Activated CD8-positive, alpha-beta memory T cell treated with anti-CD3 and anti-CD28 coated beads, Interleukin-2, amount 50 U/mL, for 1 hour (primary cell): ENCODE measurements around the gene SEC22C.

Source experiments
- DNase-seq: peaks from one replicate; pipeline ENCODE4 v3.0.0-alpha.2; 2020; ENCODE audit errors: extremely low read depth

SEC22C gene

GRCh38 chr3:42513121-42513520, 68.6 kb downstream of the SEC22C start:
- no peak for DNase-seq

- DNase-seq = no peak
Measured at GRCh38 chr3:42511736-42512135, 70.0 kb downstream of the SEC22C start.

GRCh38 chr3:42511201-42511600, 70.6 kb downstream of the SEC22C start:
- no peak for DNase-seq

- no peak for DNase-seq
Measured at GRCh38 chr3:42510325-42510724, 71.4 kb downstream of the SEC22C start.

- no peak for DNase-seq
Measured at GRCh38 chr3:42509111-42509510, 72.7 kb downstream of the SEC22C start.

GRCh38 chr3:42508562-42508961, 73.2 kb downstream of the SEC22C start:
- no peak for DNase-seq

- DNase-seq = no peak
Measured at GRCh38 chr3:42507761-42508335, 73.9 kb downstream of the SEC22C start.

- DNase-seq = no peak
Measured at GRCh38 chr3:42507252-42507651, 74.5 kb downstream of the SEC22C start.

- DNase-seq = no peak
Measured at GRCh38 chr3:42505849-42506410, 75.8 kb downstream of the SEC22C start.

GRCh38 chr3:42505128-42505848, 76.5 kb downstream of the SEC22C start:
- DNase-seq = no peak

GRCh38 chr3:42504334-42505127, 77.2 kb downstream of the SEC22C start:
- no peak for DNase-seq

- no peak for DNase-seq
Measured at GRCh38 chr3:42503957-42504333, 77.8 kb downstream of the SEC22C start.

- DNase-seq = no peak
Measured at GRCh38 chr3:42503251-42503924, 78.4 kb downstream of the SEC22C start.

GRCh38 chr3:42502429-42503250, 79.1 kb downstream of the SEC22C start, which contains the start of gene VIPR1:
TSS of gene VIPR1 (plus strand) at chr3:42502643. CDS start at chr3:42502736, 93 bp downstream.
- DNase-seq = peak; percentile 70

GRCh38 chr3:42501681-42502428, 79.9 kb downstream of the SEC22C start:
- DNase-seq = no peak

- no peak for DNase-seq
Measured at GRCh38 chr3:42501321-42501680, 80.5 kb downstream of the SEC22C start.

GRCh38 chr3:42500909-42501308, 80.9 kb downstream of the SEC22C start:
- no peak for DNase-seq

GRCh38 chr3:42500091-42500490, 81.7 kb downstream of the SEC22C start:
- no peak for DNase-seq

- no peak for DNase-seq
Measured at GRCh38 chr3:42499478-42499871, 82.3 kb downstream of the SEC22C start.

GRCh38 chr3:42498791-42499477, 82.8 kb downstream of the SEC22C start:
- DNase-seq = no peak
